MM.1S (cell line): Measurements from ENCODE around the gene RFX2.

Source experiments
- EZH2 ChIP-seq: fragments of 300-600 bp; sonication (generic); optimal IDR thresholded peaks from 2 replicates; pipeline ENCODE3; 2017; ENCODE audit warnings: low read depth, mild to moderate bottlenecking, antibody characterized with exemption, low read length, mixed read lengths
- EZH2phosphoT487 ChIP-seq: fragments of 300-600 bp; sonication (generic); IDR thresholded peaks from 2 replicates; pipeline ENCODE4 v1.6.1; 2018; ENCODE audit warnings: antibody characterized with exemption, low read length
- TF ChIP-seq, protein P1 (sequence below): fragments of 300-600 bp; sonication (generic); IDR thresholded peaks from 2 replicates; pipeline ENCODE4 v1.5.1; 2016; ENCODE audit warnings: antibody characterized with exemption, low read length, mixed read lengths

DNA sequence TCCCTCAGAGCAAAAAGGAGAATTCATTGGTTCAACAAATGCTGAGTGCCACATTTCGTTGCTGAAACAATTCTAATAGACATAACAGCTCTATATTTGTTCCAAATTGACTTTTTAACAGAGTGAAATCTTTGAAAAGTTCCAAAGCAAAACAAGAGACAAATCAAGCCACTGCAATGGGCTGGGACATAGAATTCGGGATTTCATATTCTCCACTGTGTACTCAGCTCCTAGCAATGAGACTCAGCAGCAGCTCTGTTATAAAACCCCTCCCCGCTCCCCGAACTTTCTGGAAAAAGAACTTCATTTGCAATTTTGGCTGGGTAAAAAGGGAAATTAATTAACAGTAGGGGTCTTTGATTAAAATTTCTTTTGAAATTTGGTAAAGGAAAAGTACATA, 11.3 kb downstream of the RFX2 start:
- TF ChIP-seq, protein P1, sequence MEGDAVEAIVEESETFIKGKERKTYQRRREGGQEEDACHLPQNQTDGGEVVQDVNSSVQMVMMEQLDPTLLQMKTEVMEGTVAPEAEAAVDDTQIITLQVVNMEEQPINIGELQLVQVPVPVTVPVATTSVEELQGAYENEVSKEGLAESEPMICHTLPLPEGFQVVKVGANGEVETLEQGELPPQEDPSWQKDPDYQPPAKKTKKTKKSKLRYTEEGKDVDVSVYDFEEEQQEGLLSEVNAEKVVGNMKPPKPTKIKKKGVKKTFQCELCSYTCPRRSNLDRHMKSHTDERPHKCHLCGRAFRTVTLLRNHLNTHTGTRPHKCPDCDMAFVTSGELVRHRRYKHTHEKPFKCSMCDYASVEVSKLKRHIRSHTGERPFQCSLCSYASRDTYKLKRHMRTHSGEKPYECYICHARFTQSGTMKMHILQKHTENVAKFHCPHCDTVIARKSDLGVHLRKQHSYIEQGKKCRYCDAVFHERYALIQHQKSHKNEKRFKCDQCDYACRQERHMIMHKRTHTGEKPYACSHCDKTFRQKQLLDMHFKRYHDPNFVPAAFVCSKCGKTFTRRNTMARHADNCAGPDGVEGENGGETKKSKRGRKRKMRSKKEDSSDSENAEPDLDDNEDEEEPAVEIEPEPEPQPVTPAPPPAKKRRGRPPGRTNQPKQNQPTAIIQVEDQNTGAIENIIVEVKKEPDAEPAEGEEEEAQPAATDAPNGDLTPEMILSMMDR, result no peak
- TF ChIP-seq EZH2 (no peak), EZH2phosphoT487 (no peak)
